NCI-H187 (cell line): ENCODE measurements around the gene UNC45A.
"Not testable (repeated sequence)": the region's sequence is repeated elsewhere in the genome, so short reads cannot be mapped to it uniquely, and the experiment has no call there.

ENCODE experiments used
- DNase-seq, 2 experiments: peaks; one replicate each; lab custom pipeline; 2025; lab: John Stamatoyannopoulos, UW

Gene UNC45A

DNA sequence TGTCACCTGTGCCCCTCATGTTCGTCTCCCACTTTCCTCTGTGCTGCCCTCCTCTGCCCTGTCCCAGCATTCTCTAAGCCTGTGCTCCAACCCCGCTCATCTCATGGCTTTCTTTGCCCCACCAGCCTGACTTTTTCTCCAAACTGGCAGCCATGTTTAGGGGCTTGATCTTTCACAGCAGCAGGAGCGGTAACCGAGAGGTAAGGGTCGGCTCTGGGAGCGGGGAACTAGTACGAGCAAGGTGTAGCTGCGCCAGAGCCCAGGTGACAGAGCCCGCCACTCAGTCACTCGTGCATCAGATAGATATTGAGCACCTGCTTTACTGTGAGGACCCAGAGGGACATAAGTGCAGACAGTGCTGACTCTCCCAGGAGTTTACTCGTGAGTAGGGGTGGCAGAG, 18.6 kb upstream of the UNC45A start:
- no peak for DNase-seq

DNA sequence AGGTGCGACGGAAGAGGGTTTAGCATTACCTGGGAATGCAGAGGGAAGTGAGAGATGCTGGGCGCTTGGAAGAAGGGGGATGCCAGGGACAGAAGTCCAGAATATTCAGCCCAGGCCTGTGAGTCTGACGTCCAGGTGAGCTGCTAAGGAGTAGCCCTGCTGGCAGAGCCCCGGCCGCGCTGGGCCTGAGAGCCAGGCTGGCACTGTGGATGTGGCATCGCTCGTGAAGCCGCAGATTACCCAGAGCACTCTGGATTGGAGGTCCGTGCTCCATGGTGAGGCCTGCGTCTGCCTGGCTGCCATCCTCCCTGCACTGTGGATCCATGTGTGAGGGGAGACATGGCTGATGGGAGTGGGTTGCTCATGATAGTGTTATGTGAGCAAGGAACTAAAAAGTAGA, 17.5 kb upstream of the UNC45A start:
- DNase-seq: no peak

DNA sequence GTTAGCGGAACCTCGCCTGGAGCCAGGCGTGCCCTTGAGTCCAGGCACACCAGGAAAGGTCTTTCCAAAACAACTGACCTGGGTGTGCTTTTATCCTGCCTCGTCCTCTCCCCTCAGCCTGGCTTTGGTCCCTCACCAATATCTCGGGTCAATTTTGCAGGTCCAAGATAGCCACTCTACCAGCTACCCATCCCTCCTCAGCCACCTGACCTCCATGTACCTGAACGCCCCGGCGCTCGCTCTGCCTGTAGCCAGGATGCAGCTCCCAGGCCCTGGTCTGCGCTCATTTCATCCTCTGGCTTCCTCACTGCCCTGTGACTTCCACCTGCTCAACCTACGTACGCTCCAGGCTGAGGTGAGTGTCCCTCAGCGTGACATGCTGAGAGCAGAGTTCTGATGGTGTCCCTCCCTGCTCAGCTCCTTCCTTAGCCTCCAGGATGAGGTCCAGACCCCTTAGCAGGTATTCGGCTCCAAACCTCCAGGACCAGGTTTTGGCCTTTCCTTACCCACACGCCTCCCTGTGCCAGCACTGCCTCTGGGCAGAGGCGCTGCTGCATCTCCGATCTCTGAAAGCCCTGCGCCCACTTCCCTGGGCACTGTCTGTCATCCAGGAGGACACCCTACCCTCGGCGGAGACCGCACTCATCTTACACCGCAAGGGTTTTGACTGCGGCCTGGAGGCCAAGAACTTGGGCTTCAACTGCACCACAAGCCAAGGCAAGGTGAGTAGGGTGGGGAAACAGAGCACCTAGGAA, 16.9 kb upstream of the UNC45A start:
- DNase-seq: no peak

DNA sequence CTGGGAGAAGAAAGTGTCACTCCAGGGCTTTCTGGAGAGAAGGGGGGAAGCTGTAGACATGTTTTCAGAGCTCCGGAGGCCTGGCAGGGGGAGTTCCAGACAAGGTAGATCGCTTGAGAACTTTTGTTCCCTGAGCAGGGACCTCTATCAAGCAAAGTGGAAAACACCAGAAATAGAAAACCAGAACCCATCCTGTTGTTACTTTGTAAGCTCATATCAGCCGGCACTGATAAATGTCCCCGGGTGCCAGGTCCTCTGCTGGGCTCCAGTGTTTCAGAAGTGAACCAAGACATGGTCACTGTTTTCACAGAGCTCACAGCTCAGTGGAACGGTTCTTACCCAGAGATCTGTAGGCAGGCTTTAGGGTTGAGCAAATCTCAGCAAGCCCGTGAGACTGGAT, 16.2 kb upstream of the UNC45A start:
- DNase-seq: no peak

DNA sequence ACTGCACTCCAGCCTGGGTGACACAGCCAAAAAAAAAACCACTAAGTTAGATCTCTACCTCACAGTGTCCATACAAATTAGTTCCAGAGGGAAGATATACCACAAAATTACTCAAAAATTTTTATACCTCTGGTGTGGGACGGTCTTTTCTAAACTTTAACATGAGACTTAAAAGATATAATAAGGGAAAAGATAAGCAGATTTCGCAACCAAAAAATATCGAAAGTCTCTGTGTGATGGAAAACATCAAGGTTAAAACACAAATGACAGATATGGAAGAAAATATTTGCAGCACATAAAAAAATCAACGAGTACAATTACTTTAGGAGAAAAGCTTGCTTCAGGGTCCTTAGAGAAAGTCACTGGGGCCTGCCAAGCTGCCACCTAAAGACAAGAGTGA, 13.2 kb upstream of the UNC45A start:
- DNase-seq: no peak

DNA sequence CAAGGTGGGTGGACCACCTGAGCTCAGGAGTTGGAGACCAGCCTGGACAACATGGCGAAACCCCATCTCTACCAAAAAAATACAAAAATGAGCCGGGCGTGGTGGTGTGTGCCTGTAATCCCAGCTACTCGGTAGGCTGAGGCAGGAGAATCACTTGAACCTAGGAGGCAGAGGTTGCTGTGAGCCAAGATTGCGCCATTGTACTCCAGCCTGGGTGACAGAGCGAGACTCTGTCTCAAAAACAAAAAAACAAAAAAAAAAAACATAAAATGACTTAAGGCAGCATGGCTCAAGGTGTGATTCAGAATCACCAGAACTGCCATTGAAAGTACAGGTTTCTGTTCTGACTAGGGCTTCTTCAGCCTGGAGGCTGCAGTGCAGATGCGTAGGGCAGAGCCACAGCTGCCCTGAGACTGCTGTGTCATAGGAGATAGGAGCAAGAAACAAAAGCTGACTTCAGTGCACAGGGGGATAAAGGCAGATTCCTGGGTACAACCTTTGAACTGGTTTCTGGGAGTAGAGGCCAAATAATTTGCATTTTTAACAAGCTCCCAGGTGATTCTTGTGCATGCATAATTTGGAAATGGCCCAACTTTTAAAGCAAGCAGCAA, 12.3 kb upstream of the UNC45A start:
- DNase-seq: not testable (repeated sequence)

DNA sequence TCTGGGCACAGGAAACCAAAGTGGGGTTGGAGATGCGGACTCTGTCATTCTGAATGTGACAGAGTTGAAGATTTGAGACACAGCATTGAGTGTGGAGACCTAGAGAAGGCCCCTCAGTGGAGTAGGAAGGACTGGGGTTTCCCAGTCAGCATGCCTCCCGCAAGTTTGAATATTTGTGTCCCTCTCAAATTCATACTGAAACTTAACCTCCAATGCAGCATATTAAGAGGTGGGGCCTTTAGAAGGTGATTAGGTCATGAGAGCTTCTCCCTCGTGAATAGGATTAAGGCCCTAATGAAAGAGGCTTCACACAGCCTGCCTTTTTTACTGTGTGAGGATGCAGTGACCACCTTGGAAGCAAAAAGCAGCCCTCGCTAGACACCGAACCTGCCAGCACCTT, 10.7 kb upstream of the UNC45A start:
- DNase-seq: no peak

DNA sequence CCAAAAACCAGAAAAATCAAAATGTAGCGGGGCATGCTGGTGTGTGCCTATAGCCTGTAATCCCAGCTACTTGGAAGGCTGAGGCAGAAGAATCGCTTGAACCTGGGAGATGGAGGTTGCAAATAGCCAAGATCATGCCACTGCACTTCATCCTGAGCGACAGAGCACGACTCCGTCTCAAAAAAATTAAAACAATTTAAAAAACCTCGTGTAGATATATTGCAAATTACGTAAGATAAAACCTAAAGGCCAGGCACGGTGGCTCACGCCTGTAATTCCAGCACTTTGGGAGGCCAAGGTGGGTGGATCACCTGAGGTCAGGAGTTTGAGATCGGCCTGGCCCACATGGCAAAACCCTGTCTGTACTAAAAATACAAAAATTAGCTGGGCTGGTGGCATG, 8.3 kb upstream of the UNC45A start:
- DNase-seq: not testable (repeated sequence)

DNA sequence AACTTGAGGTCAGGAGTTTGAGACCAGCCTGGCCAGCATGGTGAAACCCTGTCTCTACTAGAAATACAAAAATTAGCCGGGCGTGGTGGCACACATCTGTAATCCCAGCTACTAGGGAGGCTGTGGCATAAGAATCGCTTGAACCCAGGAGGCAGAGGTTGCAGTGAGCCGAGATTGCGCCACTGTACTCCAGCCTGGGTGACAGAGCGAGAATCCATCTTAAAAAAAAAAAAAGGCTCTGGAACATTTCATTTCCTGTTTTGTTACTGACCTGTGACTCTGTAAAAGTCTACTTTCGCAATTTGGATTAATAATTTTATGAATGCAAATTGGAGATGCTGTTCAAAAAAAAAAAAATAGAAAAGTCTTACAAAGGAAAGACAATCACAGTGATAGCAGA, 7.0 kb upstream of the UNC45A start:
- DNase-seq: not testable (repeated sequence)

DNA sequence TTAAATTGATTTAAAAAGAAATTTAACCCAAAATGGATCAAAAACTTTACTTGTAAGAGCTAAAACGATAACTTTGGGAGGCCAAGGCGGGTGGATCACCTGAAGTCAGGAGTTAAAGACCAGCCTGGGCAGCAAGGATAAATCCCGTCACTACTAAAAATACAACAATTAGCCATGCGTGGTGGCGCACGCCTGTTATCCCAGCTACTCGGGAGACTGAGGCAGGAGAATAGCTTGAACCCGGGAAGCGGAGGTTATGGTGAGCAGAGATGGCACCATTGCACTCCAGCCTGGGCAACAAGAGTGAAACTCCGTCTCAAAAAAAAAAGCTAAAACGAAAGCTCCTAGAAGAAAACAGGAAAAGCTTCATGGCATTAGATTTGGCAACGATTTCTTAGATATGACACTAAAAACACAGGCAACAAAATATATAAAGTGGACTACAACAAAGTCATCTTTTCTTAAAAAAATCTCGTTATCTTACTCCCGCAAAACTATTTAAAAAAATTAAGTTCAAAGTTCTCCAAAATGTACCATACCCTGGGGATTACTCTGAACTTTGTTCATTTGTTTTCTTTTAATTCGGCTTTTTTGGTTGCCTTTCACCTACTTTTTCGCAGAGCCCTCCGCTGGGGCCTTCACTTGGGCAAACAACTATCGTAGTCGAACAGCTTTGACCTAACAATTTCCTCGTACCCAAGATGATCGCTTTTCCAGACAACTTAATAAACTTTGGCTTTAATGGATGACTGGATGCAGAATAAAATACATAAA, 5.7 kb upstream of the UNC45A start:
- no peak for DNase-seq

DNA sequence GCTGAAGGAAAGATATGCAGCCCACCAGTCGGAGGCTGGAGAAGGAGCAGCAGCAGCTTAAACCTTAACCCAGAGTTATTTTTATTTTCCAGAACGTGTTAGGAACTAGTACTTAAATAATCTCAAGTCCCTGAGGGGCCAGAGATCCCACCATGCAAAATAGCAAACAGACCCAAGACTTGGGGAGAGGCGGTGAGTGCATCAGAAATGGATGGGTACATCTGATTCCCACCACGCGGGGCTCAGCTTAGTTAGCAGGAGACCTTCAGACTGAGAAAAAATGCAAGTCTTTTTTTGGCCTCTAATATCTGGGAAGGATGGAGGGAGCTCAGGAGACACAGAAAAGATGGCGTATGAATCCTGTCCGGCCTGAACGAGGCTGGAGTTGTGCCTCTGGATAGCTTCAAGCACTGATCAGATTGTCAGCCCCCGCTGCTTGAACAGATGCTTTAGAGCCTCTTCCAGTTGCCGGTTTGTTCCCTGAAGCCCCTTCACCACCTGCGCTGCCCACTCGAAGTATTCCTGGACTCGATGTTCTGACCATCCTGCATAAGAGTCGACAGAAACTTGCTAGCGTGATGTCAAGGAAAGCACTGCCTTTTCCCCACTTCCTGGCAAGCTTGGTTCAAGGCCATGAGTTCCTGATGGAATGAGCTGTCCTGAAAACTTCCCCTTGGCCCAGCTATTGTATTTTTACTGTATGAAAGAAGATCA, 4.1 kb upstream of the UNC45A start:
- DNase-seq: no peak

DNA sequence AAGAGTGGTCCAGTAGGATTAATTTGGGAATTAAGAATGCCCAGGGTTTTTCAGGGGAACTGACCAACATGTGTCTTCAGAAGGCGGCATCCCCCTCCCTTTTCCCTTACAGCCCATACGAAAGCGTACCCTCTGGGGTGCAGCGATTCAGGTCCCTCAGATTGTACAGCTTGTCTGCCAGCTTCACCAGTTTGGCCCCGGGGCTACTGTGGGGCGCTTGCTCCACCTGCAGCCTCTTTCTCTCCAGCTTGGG, 3.6 kb upstream of the UNC45A start:
- no peak for DNase-seq

DNA sequence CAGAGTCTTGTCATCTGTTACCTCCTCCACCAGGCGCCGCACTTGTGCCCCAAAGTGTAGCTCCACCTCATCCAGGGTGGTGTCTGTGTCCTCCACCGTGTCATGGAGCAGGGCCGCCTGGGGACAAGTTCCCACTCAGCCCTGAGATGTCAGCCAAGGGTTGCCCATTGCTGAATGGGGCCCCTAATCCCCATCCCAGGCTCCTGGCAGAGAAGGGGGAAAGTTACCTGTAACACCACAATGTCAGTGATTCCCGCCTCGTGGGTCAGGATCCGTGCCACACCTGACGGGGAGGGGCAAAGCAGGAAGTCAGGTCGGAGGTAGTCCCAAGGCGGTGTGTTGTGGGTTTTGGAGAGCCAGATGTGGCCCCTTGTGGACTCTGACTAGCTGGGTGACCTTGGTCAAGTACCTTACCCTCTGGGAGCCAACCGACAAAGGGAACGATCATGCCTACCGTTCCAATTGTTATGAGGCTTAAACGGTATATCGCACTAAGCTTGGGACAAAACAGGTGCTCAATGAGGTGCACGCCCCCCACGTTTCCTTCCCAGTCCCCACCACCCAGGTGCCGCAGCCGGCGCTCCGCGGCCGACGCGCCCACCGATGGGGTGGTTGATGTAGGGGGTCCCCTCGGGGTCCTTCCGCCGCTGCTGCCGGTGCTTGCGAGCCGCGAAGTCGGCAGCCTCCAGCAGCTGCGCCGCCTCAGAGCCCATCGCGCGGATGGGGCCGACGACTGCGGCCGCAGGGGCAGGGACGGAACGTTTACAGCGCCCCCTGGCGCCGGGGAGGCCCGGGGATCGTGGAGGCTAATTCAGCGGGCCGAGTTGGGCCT, 3.0 kb upstream of the UNC45A start, which contains the start of gene HDDC3:
HDDC3 (minus strand) TSS at position 722 of the 832 bp plus-strand sequence; CDS start at position 713, 9 bp downstream.
- peak; percentile 79 to 88 for DNase-seq

DNA sequence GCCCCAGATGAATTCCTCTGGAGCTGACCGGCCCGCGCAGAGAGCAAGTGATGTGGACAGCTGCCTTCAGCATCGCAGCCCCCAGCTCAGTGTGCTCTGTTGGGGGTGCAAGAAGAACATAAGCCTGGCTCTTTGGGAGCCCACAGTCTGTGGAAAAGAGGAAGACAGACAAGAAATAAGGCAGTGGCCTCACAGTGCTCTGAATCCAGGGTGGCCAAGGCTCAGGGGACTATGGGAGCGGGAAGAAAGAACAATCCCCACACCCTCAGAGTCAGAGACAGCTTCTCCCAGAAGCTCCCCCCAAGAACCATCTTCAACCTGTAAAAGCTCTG, 2.5 kb upstream of the UNC45A start:
- no peak for DNase-seq

DNA sequence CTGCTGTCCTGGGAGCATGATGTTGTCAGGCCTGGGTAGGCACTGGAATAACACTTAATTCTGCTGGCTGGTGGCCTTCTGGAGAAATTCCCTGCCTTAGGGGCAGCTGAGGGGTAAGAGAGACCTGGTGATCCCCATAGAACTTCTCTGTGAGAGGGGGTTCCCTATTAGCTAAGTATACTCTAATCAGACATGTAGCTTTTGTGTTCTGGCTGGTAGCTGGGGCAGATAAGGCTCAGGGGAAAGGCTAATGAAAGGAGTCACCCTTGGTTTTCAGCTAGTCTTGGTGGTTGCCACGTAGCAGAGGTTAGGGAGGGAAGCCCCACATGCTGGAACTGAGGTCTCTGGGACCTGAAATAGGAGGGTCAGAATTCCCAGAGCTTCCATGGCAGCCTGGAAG, 1.8 kb upstream of the UNC45A start:
- DNase-seq: no peak

DNA sequence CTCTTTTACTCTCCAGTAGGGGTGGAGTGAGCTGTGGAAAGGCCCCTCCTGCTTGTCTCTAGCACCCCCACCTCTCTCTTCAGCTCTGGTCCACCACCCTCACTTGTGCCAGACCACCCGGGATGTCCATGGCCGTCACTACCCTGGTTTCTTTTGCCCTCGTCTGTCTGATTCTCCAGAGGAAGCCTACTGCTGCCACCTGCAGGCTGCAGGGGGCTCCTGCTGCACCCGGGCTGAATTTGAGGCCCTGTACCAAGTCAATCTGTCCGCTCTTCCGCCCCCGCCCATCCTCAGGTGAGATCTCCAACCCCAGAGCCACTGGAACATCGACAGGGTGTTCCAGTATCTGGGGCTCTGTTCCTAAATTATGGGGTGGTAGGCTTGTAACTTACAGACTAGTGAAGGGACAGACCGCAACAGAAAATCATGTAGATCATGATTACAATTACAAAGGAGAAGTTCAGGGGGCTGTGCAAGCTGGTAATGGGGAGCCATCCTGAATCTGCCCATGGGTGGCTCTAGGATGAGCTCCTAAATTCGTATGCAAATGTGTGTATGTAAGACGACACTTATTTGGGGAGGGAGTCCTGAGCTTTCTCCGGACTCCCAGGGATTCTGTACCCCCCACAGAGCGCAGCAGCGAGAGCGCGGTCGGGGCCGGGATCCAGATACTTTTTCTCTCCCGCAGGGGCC, 683 bp upstream of the UNC45A start:
- peak; percentile 66 to 83 for DNase-seq

DNA sequence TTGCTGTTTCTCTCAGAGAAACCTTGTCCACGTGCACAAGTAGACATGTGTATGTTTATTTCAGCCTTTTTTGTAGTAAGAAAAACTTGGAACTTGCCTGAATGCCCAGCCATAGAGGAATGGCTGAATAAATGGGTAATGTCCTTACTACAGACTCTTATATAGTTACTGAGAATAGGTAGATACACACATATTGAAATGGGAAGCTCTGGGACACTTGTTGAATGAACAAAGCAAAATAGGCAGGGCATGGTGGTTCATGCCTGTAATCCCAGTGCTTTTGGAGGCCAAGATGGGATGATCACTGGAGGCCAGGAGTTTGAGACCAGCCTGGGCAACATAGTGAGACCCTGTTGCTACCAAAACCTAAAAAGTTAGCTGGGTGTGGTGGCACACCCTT, 1.7 kb downstream of the UNC45A start:
- no peak for DNase-seq

DNA sequence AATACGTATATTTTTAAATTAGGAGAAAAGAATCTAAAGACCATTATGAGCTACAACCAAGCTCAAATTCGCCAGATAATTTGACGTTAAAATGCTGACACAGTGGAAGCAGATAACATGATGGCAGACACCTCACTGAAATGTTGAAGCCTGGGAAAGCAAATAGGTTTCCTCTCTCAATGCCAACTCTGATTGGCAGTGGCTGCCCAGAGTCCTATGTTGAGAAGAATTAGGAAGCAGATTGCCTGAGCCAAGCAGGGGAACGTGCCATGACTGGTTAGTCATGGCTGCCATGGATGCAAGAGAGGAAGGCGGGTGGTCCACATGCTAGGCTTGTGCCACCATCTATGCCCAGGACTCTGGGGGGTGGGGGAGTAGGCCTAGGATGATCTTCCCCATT, 3.2 kb downstream of the UNC45A start:
- DNase-seq: no peak

DNA sequence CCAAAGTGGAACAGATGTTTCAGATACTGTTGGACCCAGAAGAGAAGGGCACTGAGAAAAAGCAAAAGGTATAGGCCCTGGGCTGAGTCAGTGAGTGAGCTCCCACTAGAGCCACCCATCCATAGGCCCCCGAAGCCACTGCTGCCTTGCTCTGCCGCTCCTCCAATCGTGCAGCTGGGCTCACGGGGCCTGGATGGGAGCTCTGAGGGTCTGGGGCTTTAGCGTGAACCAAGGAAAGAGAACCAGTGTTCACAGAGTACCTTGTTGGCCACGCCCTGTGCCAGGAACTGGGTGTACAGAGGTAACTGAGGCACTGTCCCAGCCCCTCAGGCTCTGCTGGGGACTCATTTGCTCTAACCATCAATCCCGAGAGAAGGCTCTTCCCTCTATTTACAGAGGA, 4.7 kb downstream of the UNC45A start:
- DNase-seq: no peak

DNA sequence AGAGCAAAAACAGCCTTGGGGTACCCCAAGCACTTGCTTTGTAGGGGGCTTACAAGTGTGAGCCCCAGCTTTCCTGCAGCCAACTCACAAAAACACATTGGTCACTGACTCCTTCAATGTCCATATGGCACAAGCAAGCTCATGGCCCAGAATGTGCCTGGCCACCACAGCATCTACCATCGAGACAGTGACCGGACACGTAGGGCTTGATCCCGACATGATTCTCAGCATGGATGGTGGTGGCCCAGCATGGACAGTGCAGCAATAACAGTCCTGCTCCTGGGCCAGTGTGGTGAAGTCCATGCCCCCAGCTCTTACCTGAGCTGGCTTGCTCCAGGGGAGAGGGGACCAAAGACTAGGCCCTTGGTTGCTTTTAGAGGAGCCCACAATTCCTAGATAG, 6.0 kb downstream of the UNC45A start:
- no peak for DNase-seq

DNA sequence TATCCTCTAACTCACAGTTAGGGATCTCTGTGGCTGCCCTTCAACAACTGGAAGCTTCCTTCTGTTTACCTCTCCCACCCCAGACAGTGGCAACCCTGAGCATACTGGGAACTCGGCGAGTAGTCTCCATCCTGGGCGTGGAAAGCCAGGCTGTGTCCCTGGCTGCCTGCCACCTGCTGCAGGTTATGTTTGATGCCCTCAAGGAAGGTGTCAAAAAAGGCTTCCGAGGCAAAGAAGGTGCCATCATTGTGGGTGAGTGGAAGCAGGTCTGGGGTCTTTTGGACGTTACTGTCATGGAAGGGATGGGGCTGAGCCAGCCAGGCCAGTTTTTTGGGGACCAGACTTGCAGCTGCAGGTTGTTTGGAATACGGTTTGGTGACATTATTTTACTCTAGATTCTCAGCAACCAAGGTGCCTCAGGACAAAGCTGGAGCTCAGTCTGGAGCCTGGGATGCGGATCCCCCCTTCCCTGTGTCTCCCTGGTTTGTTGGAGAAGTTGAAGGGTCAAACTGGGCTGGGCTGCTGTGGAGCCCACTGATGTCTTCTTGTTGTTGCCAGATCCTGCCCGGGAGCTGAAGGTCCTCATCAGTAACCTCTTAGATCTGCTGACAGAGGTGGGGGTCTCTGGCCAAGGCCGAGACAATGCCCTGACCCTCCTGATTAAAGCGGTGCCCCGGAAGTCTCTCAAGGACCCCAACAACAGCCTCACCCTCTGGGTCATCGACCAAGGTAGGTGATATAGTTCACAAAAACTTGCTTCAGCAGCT, 7.5 kb downstream of the UNC45A start:
- no peak for DNase-seq
